Epithelial cell of prostate (primary cell): ENCODE data around the gene FAM13B.
"Not testable (repeated sequence)": the region's sequence is repeated elsewhere in the genome, so short reads cannot be mapped to it uniquely, and the experiment has no call there.

Experiments
- DNase-seq: peaks from one replicate; pipeline ENCODE4 v3.0.0-alpha.2; 2011; ENCODE audit warnings: low read depth, low spot score
- H3K27ac ChIP-seq: fragments of 450-650 bp; 2 replicates; pipeline ENCODE4 v1.5.1; 2017; ENCODE audit warnings: mild to moderate bottlenecking

The FAM13B gene

DNA sequence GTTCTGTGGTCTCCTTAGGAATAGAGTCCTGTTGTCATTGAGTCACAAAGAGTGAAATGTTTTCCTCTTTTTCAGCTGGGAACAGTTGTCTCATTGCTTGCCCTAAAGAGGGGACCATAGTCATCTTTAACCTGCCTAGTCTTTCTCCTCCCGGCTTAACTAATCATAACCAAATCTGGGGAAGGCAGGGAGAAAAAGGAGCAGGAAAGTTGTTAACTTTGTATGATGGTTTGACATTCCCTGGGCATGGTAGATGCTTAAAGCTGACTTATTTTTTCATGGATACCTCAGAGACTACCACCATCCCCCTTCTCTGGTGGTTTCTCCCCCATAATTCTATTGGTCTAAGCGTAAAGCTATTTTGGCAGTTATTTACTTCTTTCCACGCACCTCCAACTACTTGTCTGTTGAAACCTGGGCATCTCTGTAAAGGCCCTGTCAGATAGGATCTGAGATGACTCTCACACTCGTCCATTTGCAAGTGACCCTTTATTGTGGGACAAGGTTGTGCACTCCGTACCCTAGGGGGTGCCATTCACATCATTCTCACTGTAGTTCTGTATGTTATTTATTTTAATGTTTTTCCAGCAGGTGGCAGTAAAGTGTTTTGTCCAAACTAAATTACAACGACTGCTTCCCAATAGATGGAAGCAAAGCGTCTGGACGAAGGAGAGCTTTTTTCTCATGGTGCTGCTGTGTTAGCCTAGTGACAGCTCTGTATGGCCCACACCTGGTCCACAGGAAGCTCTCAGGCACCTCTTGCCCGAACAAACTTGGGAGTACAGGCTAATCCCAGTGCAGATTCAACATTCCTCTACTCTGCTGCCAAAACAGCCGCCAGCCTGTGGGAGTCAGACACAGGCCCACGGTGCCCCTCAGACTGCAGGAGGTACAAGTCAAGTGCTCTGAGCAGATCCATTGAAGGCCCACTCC, 3.0 kb upstream of the FAM13B start:
- no peak overlapping the region for H3K27ac ChIP-seq
- peak; percentile 59 for DNase-seq

- DNase-seq: no peak
Observed at GRCh38 chr5:138033907-138034306, 1.0 kb upstream of the FAM13B start.

GRCh38 chr5:138033386-138033808, 518 bp upstream of the FAM13B start:
- no peak for DNase-seq

More at GRCh38 chr5:138033907-138034306, 1.0 kb upstream of the FAM13B start:
- H3K27ac ChIP-seq: peak overlapping the region; percentile 97

GRCh38 chr5:138032028-138032571, 779 bp downstream of the FAM13B start:
- no peak for DNase-seq
- H3K27ac ChIP-seq: peak overlapping the region; percentile 97

More at GRCh38 chr5:138033386-138033808, 518 bp upstream of the FAM13B start:
- H3K27ac ChIP-seq: peak overlapping the region; percentile 97

DNA sequence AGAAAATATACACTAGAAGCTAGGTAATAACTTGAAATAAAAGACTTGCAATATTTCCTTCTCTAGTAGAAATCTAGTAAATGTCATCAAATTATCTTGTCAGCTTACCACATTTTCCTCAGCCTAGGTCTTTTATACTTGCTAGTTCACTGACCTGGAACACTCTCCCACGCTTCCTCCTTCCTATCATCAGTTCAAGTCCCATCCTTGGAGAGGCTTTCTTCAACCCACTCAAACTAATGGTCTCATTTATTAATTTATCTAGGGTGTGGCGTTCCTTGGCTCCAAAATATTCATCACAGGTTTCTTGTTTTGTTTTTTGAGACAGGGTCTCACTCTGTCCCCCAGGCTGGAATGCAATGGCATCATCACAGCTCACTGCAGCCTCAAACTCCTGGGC, 2.9 kb downstream of the FAM13B start:
- no peak for DNase-seq
- H3K27ac ChIP-seq: no peak overlapping the region

- DNase-seq: no peak
- H3K27ac ChIP-seq: no peak overlapping the region
Observed at GRCh38 chr5:138029501-138029900, 3.4 kb downstream of the FAM13B start.

GRCh38 chr5:138028971-138029365, 3.9 kb downstream of the FAM13B start:
- DNase-seq: no peak
- no peak overlapping the region for H3K27ac ChIP-seq

GRCh38 chr5:138028262-138028970, 4.5 kb downstream of the FAM13B start:
- not testable (repeated sequence) for DNase-seq, H3K27ac ChIP-seq

GRCh38 chr5:138026793-138027192, 6.1 kb downstream of the FAM13B start:
- DNase-seq, H3K27ac ChIP-seq: not testable (repeated sequence)

DNA sequence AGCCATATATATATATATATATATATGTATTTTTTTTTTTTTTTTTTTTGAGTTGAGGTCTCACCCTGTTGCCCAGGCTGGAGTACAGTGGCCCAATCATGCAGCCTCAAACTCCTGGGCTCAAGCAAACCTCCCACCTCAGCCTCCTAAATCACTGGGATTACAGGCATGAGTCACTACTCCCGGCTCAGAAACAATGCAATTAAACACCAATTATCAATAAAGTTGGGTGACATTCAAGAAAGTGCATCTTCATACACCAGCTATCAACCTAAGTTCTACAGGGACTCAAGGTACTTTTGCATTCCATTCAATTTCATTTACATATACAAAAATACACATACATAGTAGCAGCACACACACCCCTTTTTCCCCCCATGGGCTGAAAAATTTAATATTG, 7.6 kb downstream of the FAM13B start:
- H3K27ac ChIP-seq: no peak overlapping the region
- DNase-seq: no peak

GRCh38 chr5:138024117-138024516, 8.8 kb downstream of the FAM13B start:
- DNase-seq: no peak
- no peak overlapping the region for H3K27ac ChIP-seq

- no peak for DNase-seq
- no peak overlapping the region for H3K27ac ChIP-seq
Observed at GRCh38 chr5:138022912-138023311, 10.0 kb downstream of the FAM13B start.

GRCh38 chr5:138021771-138022170, 11.1 kb downstream of the FAM13B start:
- H3K27ac ChIP-seq: no peak overlapping the region
- no peak for DNase-seq

DNA sequence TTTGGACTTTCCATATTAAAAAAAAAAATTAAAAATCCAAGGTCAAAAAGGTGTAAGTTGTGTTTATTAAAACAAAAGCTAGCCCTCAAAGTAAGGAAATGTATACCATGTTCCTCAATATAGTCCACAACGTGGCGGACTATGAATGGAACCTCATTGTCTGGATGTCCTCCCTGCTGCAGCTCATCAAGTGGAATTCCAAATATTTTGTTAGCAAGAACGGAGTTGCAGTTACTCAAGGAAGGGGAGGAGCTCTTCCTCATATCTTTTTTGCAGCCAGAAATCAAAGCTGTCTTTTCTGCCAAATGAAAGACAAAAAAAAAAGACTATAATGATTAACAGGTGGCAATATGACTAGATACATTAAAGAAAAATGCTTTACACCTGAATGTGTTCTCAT, 14.0 kb downstream of the FAM13B start:
- no peak overlapping the region for H3K27ac ChIP-seq
- DNase-seq: no peak

GRCh38 chr5:138015916-138016315, 17.0 kb downstream of the FAM13B start:
- no peak overlapping the region for H3K27ac ChIP-seq
- DNase-seq: no peak

GRCh38 chr5:138011991-138012390, 20.9 kb downstream of the FAM13B start:
- peak overlapping the region; percentile 3 for H3K27ac ChIP-seq
- DNase-seq: peak; percentile 14

DNA sequence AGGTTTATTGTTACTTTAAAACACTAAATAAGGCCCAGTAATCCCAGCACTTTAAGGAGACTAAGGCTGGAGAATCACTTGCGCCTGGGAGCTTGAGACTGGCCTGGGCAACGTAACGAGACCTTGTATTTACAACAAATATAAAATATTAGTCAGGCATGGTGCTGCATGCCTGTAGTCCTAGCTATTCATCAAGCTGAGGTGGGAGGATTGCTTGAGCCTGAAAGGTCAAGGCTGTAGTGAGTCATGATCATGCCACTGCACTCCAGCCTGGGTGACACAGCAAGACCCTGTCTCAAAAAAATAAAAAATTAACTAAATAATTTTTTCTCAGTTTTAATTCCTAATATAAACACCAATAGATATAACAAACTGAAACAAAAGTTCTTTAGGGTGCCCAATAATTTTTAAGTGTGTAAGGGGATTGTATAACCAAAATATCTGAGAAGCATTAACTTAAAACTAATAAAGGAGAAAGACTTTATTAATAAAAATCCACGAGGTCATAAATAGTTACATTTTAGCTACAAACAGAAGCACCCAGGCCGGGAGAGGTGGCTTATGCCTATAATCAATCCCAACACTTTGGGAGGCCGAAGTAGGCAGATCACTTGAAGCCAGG, 32.7 kb downstream of the FAM13B start:
- DNase-seq: peak; percentile 34
- H3K27ac ChIP-seq: peak overlapping the region; percentile 36

GRCh38 chr5:137997726-137998213, 35.1 kb downstream of the FAM13B start:
- no peak for DNase-seq
- no peak overlapping the region for H3K27ac ChIP-seq

DNA sequence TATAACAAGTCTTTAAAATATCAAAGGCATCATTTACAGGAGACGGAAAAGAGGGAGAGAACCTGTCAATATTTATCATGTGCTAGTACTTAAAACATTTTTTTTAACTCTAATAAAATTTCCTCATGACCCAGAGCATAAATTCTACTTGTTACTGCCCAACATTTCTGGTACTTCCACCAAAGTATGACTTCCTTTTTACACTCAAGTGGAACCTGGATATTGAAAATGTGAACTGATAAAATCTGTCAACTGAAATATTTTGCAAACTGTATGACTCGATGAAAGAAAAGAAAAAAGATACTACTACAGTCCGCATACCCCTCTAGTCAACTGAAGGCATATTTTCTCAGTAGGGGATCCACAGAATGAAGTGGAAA, 37.1 kb downstream of the FAM13B start:
- no peak for DNase-seq
- no peak overlapping the region for H3K27ac ChIP-seq

DNA sequence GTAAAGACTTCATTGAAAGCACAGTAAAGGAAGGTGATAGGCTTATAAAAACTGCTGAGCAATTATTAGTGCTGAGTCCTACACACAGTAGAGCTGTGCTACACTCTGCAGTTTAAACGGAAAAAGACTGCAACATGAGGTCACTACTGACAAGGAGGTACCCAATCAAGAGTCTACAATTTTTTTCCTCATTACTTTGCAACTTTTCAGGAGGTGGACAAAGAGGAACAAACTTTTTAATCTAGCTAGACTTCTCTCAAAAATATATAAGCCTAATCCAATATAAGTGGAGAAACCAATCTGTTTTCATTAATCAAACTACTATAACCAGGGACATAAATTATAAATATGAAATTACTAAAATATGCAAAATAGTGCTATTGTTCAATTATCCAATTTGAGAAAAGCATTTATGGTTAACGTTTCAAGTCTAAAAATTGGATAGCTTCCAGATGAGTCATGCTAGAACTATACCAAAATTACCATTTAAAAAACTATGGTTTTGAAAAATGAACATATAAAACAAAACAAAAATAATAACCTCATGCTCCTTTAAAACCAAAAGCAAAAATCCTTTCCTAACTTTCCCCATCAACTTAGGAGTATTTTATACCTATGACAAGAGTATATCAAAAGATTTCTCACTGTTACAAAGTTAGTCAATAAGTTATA, 37.7 kb downstream of the FAM13B start:
- no peak for DNase-seq
- H3K27ac ChIP-seq: no peak overlapping the region
